Measurements from ENCODE around the gene ANKZF1. TPM values are rescaled to one million over a fixed set of nuclear protein-coding genes. Genes with fewer than 3 reads are reported as not detected.

Gene ANKZF1
- total RNA-seq, 1 donor from 2014 or later = 65.9 TPM

DNA sequence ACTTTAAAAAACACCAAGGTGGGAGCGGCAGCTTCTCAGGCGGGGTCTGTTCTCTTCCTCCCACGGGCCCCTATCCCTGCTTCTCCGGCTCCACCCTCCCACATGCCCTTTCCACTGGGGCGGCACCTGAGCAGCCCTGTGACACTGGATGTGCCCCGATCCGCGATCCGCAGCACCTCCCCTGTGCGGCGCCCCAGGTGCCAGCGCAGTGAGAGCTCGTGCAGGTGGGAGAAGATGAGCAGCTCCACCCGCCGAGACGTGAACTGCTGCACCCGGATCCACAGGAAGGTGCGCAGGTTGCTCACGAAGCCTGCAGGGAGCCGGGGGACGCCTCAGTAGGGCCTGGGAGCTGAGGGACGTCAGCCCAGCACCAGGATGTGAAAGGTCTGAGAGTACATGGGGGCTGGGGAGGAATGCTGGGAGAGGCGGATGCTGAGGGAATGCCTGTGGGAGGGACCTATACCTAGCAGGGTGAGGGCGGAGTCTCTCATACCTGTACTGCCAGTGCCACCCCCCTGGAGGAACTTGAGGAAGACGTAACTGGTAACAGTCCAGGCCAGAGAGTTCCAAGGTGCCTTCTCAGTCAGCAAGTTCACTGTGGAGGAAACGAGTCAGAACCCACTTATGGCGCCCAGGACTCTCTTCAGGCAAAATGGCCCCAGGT is 13.6 kb upstream of the ANKZF1 start:
- Histone ChIP-seq H4K20me1 (ENCODE audit: low read depth) (peaks cover 10% of the 10 kb centered on the region), H3F3A (ENCODE audit: low read depth) (peaks cover 27% of the 10 kb centered on the region), H3K4me3 (no peak overlapping the region), H2AFZ (replicated peaks) (no peak overlapping the region), H3K27me3 (no peaks in the 10 kb centered on the region), H3K4me2 (no peak overlapping the region), H3K4me1 (peaks cover 4% of the 10 kb centered on the region), H3K36me3 (no peaks in the 10 kb centered on the region), H3K27ac (no peak overlapping the region), H3K9me3 (ENCODE audit: low read depth) (no peaks in the 10 kb centered on the region), H3K79me2 (ENCODE audit: low read depth) (no peaks in the 10 kb centered on the region), H3K9ac (no peak overlapping the region)
- Mint-ChIP-seq H3K4me3 (no peak overlapping the region), H3K36me3 (peaks cover 16% of the 10 kb centered on the region), H3K27me3 (ENCODE audit: insufficient read depth, low read depth) (peaks cover 16% of the 10 kb centered on the region), H3K27ac (no peak overlapping the region), H3K9me3 (no peaks in the 10 kb centered on the region), H3K4me1 (peaks cover 19% of the 10 kb centered on the region)
- TF ChIP-seq EZH2 (IDR thresholded peaks at IDR 0.05) = no peak
- TF ChIP-seq, protein P1, sequence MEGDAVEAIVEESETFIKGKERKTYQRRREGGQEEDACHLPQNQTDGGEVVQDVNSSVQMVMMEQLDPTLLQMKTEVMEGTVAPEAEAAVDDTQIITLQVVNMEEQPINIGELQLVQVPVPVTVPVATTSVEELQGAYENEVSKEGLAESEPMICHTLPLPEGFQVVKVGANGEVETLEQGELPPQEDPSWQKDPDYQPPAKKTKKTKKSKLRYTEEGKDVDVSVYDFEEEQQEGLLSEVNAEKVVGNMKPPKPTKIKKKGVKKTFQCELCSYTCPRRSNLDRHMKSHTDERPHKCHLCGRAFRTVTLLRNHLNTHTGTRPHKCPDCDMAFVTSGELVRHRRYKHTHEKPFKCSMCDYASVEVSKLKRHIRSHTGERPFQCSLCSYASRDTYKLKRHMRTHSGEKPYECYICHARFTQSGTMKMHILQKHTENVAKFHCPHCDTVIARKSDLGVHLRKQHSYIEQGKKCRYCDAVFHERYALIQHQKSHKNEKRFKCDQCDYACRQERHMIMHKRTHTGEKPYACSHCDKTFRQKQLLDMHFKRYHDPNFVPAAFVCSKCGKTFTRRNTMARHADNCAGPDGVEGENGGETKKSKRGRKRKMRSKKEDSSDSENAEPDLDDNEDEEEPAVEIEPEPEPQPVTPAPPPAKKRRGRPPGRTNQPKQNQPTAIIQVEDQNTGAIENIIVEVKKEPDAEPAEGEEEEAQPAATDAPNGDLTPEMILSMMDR (IDR thresholded peaks at IDR 0.05) = no peak
- TF ChIP-seq EZH2phosphoT487 (IDR thresholded peaks at IDR 0.05) = no peak
- no peak for DNase-seq (ENCODE audit: low spot score)

DNA sequence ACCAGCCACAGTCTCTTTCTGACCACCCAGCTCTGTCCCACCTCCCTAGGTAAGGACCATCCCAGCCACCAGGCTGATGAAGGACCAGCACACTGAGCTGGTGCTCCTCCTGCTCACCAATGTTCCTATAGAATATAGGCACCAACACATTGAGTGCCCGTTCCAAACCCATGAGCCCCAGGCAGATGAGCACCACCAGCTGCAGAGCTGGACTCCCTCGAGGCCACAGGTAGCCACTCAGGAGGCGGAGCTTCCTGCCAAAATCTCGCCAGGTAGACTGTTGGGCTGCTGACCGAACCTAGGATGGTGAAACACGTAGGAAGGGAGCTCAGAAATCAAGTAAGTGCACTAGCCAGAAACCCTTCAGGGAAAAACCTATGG is 13.1 kb upstream of the ANKZF1 start:
- Histone ChIP-seq H3K9ac (no peak overlapping the region), H3K9me3 (ENCODE audit: low read depth) (no peaks in the 10 kb centered on the region), H2AFZ (replicated peaks) (no peak overlapping the region), H3K27me3 (no peaks in the 10 kb centered on the region), H4K20me1 (ENCODE audit: low read depth) (peaks cover 10% of the 10 kb centered on the region), H3F3A (ENCODE audit: low read depth) (peaks cover 27% of the 10 kb centered on the region), H3K79me2 (ENCODE audit: low read depth) (no peaks in the 10 kb centered on the region), H3K4me1 (peaks cover 4% of the 10 kb centered on the region), H3K27ac (no peak overlapping the region), H3K4me2 (no peak overlapping the region), H3K36me3 (no peaks in the 10 kb centered on the region), H3K4me3 (no peak overlapping the region)
- Mint-ChIP-seq H3K9me3 (no peaks in the 10 kb centered on the region), H3K27ac (no peak overlapping the region), H3K4me1 (peaks cover 19% of the 10 kb centered on the region), H3K27me3 (ENCODE audit: insufficient read depth, low read depth) (peaks cover 16% of the 10 kb centered on the region), H3K4me3 (peak overlapping the region; percentile 75), H3K36me3 (peaks cover 20% of the 10 kb centered on the region)
- DNase-seq (ENCODE audit: low spot score) = no peak
- TF ChIP-seq EZH2 (IDR thresholded peaks at IDR 0.05) (no peak), EZH2phosphoT487 (IDR thresholded peaks at IDR 0.05) (no peak)
- TF ChIP-seq, protein P1 (IDR thresholded peaks at IDR 0.05) = no peak

DNA sequence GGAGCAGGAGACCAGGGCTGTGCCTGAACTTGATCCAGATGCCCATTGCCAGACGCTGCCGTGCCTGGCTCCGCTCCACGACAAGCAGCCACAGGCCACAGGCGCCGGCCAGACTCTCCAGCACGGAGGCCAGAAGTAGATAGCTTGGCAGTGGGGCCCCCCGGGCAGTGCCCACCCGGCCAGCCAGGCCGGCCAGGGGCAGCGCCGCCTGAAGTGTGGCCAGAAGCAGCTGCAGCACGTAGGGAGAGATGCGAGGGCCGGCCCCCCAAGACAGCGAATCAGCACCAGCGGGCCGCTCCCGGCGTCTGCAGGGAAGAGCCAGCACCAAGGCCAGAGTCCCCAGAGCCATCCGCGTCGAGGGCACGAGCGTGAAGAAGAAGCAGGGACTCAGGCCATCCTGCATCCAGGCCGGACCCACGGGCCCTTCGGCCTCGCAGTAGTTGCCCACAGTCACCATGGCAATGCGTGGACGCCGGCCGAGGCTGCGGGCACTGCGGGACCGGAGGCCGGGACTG is 11.3 kb upstream of the ANKZF1 start:
- no peak overlapping the region for H3K9ac ChIP-seq
- H4K20me1 ChIP-seq (ENCODE audit: low read depth) = peaks cover 10% of the 10 kb centered on the region
- H3K36me3 ChIP-seq = no peaks in the 10 kb centered on the region
- peaks cover 4% of the 10 kb centered on the region for H3K4me1 ChIP-seq
- peaks cover 21% of the 10 kb centered on the region for H3K36me3 Mint-ChIP-seq
- H3K4me3 Mint-ChIP-seq = peak overlapping the region; percentile 90
- no peak overlapping the region for H3K27ac Mint-ChIP-seq
- DNase-seq (ENCODE audit: low spot score) = peak; percentile 86
- peak overlapping the region; percentile 30 for H2AFZ ChIP-seq (replicated peaks)
- H3K4me1 Mint-ChIP-seq = peaks cover 19% of the 10 kb centered on the region
- TF ChIP-seq EZH2 (IDR thresholded peaks at IDR 0.05) = no peak
- TF ChIP-seq EZH2phosphoT487 (IDR thresholded peaks at IDR 0.05) = no peak
- TF ChIP-seq, protein P1 (IDR thresholded peaks at IDR 0.05) = no peak
- no peak overlapping the region for H3K27ac ChIP-seq
- no peaks in the 10 kb centered on the region for H3K27me3 ChIP-seq
- H3K79me2 ChIP-seq (ENCODE audit: low read depth) = no peaks in the 10 kb centered on the region
- H3F3A ChIP-seq (ENCODE audit: low read depth) = peaks cover 27% of the 10 kb centered on the region
- H3K27me3 Mint-ChIP-seq (ENCODE audit: insufficient read depth, low read depth) = peaks cover 14% of the 10 kb centered on the region
- H3K9me3 ChIP-seq (ENCODE audit: low read depth) = no peaks in the 10 kb centered on the region
- peak overlapping the region; percentile 47 for H3K4me3 ChIP-seq
- H3K9me3 Mint-ChIP-seq = no peaks in the 10 kb centered on the region
- H3K4me2 ChIP-seq = peak overlapping the region; percentile 79
